Stimulated activated CD4-positive, alpha-beta T cell treated with anti-CD3 and anti-CD28 coated beads, Interleukin-2, amount 100 ng/mL, for 24 hours (primary cell): ENCODE measurements around the gene SNED1.
"Not testable (repeated sequence)": the region's sequence is repeated elsewhere in the genome, so short reads cannot be mapped to it uniquely, and the experiment has no call there.

Experiments
- DNase-seq, 2 donors: peaks; one replicate each; pipeline ENCODE4 v3.0.0-alpha.2; 2020

Gene SNED1

DNA sequence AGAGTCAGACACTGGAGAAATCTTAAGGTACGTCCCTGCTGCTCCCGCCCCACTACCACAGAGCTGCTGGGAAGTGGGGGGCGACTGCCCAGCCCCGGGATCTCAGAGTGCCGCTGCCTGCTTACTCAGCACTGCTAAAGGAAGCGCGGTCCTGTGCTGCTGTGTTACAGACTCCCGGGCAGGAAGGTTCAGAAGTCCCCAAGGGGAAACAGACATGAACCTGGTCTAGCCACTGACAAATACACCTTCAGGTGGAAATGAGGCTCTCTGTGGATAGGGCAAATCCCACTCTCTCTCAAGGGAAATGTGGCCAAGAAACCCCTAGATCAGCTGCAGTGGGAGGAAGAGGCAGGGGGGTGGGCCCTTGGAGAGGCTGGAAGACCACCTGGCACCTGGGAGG lies 90.0 kb downstream of the SNED1 start:
- no peak for DNase-seq

DNA sequence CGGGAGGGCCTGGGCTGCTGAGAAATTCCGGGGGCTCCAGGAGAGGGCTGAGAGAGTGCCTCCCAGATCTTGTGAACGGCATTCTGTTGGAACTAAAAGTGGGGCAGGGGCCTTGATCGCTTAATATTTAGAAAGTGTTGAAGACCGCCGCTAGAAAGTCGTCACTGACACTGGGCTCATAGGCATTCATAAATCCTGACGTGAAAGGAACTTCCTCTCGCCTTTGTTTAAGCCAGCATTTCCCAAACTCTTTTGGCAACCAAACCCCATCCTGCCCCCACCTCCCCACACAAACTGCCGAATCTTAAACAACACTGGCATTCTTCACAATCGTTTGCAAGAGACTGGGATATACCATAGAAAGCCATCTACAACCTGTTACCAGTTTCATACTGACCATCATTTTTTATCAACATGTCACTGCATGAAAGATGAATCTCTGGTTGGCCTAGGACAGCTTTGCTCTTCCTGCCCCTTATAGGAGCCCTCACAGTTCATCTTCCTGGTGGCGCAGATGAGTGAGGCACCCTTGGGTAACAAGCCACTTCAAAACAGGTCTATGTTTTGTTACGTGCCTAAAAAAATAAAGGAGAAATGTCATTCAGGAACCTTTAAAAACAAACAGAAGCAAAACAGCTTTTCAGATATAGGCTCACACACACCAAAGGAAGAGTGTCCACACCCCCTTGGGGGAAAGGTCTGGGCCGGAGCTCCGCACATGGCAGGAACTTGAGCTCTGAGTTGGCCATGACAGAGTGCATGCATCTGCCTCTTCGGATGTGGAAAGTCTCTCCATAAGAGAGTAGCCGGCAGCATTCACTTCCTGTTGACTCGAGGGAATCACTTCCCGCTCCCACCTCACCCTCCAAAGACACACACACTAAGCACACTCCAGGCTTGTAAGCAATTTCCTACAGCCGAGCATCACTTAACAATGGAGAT lies 90.6 kb downstream of the SNED1 start:
- DNase-seq: no peak

DNA sequence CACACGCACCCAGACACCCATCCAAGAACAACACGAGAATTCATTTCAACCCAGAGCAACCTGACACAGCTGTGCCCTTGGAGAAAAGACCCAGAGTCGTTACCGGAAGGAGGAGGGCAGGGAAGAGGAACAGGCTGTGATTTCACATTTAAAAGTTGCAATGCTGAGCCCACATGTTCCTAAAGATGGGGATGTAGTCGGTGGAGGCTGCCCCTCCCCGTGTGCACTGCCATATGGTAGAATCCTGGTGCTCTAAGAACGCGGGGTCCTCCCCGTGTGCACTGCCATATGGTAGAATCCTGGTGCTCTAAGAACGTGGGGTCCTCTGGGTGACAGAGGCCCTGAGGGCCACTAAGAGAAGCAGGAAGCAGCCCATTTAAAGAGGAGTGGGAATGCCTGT lies 92.8 kb downstream of the SNED1 start:
- no peak for DNase-seq

DNA sequence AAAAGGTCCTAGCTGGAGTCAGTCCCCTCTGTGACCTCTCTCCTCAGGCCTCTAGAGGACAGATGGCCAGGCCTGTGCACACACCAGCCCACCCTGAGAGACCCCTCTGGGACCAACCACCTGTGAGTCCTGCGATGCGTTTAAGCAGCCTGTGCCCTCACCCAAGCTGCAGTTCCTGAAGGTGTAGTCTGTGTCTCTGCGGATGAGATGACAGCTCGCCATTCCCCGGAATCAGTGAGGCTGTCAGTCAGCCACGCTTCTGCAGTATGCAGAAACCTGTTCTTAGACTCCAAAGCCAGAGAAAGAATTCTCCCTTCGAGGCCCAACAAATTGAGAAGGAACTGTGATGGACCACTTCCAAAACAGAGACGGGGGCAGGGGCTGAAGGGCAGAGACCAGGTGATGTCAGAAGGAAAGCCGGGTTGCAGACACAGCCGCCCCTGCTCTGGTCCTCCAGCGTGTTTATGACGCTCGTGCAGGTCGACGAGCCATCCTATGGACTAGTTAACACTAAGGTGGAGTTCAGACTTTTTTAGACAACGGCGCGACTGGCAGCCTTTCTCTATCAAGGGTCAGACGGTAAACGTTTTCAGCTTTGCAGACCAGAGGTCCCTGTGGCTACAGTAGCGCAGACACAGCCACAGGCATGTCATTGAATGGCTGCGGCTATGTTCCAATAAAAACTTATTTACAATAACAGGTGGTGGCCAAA lies 93.5 kb downstream of the SNED1 start:
- DNase-seq: no peak

DNA sequence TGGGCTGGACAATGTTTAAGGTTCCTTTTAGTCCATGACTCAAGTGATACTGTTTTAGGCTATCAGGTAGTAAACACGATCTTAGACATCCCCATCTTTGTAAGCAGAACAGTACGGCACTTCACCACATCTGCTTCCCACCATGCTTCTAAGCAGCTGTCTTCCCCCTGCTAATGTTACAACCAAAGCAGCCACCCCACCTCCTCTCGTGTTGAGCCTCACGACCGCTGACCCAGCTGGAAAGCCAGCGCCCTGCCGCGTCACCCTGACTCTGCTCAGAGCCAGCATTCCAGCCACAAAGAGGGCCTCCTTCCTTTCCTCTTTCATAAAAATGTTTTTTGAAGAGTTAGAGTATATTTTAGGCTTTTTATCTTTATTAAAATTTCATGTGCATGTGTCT lies 94.3 kb downstream of the SNED1 start:
- DNase-seq: no peak

DNA sequence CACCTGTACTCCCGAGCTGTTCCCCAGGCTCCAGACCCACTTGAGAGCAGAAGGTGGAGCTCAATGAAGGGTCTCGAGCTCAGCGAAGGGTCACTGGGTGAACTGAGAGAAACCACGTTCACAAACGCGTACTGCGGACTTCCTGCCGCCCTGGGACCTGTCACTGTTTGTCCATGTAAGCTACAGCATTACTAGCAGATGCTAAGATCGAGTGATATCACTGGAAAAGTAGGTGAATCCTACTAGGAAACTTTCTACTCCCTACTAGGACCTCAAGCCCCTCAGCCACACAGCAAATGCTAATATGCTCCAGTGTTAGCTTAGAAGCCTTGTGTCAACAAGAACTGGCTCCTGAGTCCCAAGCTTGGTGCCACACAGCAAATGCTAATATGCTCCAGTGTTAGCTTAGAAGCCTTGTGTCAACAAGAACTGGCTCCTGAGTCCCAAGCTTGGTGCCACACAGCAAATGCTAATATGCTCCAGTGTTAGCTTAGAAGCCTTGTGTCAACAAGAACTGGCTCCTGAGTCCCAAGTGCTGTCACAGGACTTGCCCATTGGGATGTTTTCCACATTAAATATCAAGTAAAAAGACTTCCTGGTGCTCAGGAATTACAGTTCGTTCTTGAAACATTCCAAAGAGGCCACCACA lies 94.8 kb downstream of the SNED1 start:
- not testable (repeated sequence) for DNase-seq

DNA sequence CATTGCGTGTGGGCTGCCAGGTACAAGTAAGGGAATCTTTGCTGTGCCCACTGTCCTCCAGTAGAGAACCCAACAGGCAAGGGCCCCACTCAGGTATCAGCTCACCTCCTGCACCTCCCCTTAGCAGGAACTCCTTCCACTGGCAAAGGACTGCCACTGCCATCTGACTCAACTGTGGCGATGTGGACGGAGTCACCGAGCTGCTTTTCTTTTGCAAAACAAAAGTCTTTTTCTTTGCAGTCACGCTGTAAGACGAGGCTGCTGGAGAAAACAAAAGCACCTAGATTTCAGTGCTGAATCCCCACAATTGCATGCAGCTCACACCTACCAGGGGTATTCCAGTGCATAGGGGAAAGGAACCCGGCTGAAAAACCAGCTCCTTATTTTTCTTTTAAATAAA lies 95.8 kb downstream of the SNED1 start:
- DNase-seq: no peak

DNA sequence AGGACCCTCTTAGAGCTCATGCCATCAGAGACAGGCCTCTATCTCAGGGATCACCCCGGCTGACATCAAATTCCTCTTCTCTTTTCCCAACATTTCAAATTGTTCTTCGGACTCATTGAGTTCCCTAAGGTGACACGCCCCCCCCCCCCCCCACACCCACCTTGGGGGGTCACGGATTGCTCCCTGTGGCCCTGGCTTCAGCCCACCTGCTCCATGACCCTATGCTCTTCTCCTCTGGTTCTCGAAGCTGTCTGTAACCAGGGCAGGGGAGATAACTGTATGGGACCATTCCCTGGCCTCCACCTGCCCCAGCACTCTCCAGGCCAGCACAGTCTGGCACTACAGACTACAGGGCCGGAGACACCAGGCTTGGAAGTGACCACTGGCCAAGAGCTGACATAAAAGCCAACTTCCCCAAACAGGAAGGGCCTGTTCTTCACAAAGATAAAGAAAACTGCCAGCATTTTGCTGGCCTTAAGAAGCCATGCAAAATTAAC lies 96.6 kb downstream of the SNED1 start:
- DNase-seq: no peak

DNA sequence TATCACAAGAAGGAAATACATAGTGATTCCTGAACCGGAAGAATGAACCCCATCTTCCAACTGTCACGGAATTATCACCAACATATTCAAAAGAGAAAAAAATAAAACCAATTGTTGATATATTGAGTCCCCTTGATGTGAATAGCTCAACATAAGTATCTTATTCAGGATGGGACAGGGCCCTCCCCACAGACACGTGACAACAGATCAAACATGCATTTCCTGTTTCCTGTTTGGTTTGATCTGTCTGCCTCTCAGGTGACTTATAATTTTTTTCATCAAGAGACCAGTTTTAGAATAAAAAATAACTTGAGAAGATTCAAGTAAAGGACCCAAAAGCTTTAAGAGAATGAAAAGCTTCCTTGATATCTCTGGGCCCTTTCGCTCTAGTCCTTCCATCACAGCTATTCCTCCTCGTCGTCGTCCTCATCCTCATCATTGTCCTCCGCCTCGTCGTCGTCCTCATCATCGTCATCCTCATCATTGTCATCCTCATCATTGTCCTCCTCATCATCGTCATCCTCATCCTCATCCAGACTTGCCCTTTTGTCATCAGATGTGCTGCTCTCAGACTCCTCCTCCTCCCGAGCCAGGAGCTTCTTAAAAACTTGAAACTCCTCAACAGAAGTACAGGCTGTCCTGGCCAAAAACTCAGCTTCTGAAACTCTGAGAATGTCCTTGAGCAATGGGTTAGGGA lies 97.3 kb downstream of the SNED1 start:
- no peak for DNase-seq

DNA sequence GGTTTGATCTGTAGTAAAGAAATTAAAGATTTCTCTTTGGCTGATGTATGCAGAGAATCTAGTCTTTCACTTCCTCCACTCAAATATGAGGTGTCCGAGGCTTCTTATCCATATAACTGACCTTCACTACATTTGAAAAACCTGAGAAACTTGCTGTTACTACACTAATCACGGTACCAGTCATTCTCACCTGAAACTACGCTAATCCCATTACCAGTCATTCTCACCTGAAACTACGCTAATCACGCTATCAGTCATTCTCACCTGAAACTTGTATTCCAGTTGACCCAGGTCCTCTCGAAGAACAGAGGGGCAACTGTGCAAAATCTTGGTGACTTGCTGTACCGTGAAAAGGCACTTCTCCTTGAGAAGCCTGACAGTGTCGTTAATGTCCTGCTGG lies 98.6 kb downstream of the SNED1 start:
- no peak for DNase-seq

GRCh38 chr2:241099246-241099645 lies 100.8 kb downstream of the SNED1 start:
- no peak for DNase-seq

- peak; percentile 90 to 91 for DNase-seq
These were observed 103.9 kb downstream of the SNED1 start, which contains the start of gene MTERF4 for GRCh38 chr2:241102239-241102803. MTERF4 (minus strand) TSS chr2:241102287; CDS start chr2:241102273, 14 bp downstream.

DNA sequence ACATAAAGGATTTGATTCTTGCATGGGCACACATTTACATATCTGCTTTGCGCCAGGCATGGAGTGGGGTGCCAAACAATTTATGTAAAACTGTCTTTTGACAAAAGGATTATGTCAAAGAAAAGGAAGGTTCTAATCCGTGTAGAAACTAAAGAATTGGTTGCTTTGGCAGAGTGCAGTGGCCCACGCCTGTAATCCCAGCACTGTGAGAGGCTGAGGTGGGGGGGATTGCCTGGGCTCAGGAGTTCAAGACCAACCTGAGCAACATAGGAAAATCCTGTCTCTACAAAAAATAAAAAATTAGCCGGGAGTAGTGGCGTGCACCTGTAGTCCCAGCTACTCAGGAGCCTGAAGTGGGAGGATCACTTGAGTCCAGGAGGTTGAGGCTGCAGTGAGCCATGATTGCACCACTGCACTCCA lies 104.8 kb downstream of the SNED1 start:
- DNase-seq: no peak

DNA sequence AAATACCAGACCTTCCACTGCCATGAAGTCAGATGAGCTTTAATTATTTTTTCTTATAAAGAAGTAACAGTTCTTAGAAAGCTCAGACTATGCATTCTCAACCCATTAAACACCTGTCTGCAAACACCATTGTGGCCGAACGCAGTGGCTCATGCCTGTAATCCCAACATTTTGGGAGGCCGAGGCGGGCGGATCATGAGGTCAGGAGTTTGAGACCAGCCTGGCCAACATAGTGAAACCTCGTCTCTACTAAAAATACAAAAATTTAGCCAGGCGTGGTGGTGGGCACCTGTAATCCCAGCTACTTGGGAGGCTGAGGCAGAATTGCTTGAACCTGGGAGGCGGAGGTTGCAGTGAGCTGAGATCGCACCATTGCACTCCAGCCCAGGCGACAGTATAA lies 106.2 kb downstream of the SNED1 start:
- not testable (repeated sequence) for DNase-seq

DNA sequence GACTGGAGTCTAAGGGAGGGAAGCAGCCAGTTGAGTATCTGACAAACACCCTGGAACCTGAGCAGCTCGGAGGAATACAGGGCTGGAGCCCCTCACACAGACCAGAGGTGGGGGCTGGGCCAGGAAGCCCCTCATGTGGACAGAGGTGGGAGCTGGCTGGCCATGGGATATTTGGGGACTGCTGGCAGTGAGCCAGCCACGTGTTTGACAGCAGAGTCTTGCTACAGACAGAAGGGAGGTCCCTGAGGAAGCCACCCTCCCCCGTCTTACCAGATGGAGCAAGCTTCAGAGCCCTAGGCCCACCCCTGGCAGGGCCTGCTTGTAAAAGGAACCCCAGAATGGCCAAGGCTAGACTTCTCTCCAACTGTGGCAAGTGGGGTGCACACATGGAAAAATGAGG lies 107.2 kb downstream of the SNED1 start:
- no peak for DNase-seq

- no peak for DNase-seq
These were observed 108.8 kb downstream of the SNED1 start for GRCh38 chr2:241107031-241107783.

GRCh38 chr2:241108271-241109209 lies 110.1 kb downstream of the SNED1 start:
- no peak for DNase-seq

- peak in 1 of 2 donors; percentile 30 for DNase-seq
These were observed 111.0 kb downstream of the SNED1 start for GRCh38 chr2:241109210-241110088.

GRCh38 chr2:241110089-241110606 lies 111.7 kb downstream of the SNED1 start:
- DNase-seq: no peak
